ENCODE data around the gene THAP11.
"Not testable (repeated sequence)": the region's sequence is repeated elsewhere in the genome, so short reads cannot be mapped to it uniquely, and the experiment has no call there.

THAP11 gene

GRCh38 chr16:67833415-67834241 is 8.5 kb upstream of the THAP11 start:
- in situ Hi-C loops (cut with MboI; ENCODE audit: low sequenced_read_pairs): no loop called here

DNA sequence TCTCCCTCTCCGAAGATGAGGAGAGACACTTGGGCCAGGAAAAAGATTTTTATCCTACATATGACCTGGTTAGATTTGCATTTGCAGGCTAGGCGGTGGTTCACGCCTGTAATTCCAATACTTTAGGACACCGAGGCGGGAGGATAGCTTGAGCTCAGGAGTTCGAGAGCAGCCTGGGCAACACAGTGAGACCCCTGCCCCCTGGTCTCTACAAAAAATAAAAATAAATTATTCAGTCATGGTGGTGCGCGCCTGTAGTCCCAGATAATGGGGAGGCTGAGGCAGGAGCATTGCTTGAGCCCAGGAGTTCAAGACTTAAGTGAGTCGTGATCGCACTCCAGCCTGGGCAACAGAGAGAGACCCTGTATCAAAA is 7.9 kb upstream of the THAP11 start:
- in situ Hi-C loops (cut with MboI; ENCODE audit: low sequenced_read_pairs): no loop called here

DNA sequence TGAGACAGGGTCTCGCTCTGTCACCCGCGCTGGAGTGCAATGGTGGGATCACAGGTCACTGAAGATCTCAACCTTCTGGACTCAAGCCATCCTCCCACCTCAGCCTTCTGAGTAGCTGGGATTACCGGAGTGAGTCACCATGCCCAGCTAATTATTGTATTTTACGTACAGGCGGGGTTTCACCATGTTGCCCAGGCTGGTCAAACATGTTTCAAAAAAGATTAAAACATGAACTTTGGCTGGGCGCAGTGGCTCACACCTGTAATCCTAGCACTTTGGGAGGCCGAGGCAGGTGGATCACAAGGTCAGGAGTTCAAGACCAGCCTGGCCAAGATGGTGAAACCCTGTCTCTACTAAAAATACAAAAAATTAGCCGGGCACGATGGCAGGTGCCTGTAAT is 4.9 kb upstream of the THAP11 start:
- in situ Hi-C loops (cut with MboI; ENCODE audit: low sequenced_read_pairs): not testable (repeated sequence)

DNA sequence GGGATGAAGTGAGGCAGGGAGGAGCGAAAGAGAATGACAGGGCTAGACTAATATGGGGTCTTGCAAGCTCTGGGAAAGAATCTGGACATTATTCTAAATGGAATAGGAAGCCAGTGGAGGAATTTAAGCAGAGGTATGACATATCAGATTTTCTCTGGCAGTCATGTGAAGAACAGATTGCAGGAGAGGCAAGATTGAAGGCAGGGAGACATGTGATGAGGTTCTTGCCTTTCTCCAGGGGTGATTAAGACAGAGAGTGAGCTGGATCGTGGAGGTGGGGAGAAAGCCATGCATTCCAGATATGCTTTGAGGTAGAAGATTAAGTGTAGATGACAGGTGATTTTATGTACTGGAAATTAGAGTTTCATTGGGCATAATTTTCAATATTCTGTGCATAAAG is 4.3 kb upstream of the THAP11 start:
- in situ Hi-C loops (cut with MboI; ENCODE audit: low sequenced_read_pairs): no loop called here

GRCh38 chr16:67841198-67841815 is 813 bp upstream of the THAP11 start:
- in situ Hi-C loops (cut with MboI; ENCODE audit: low sequenced_read_pairs): no loop called here

DNA sequence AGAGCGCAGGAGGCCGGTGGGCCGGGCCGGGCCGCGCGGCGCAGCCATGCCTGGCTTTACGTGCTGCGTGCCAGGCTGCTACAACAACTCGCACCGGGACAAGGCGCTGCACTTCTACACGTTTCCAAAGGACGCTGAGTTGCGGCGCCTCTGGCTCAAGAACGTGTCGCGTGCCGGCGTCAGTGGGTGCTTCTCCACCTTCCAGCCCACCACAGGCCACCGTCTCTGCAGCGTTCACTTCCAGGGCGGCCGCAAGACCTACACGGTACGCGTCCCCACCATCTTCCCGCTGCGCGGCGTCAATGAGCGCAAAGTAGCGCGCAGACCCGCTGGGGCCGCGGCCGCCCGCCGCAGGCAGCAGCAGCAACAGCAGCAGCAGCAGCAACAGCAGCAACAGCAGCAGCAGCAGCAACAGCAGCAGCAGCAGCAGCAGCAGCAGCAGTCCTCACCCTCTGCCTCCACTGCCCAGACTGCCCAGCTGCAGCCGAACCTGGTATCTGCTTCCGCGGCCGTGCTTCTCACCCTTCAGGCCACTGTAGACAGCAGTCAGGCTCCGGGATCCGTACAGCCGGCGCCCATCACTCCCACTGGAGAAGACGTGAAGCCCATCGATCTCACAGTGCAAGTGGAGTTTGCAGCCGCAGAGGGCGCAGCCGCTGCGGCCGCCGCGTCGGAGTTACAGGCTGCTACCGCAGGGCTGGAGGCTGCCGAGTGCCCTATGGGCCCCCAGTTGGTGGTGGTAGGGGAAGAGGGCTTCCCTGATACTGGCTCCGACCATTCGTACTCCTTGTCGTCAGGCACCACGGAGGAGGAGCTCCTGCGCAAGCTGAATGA is 606 bp downstream of the THAP11 start:
- in situ Hi-C loops (cut with MboI; ENCODE audit: low sequenced_read_pairs): no loop called here

DNA sequence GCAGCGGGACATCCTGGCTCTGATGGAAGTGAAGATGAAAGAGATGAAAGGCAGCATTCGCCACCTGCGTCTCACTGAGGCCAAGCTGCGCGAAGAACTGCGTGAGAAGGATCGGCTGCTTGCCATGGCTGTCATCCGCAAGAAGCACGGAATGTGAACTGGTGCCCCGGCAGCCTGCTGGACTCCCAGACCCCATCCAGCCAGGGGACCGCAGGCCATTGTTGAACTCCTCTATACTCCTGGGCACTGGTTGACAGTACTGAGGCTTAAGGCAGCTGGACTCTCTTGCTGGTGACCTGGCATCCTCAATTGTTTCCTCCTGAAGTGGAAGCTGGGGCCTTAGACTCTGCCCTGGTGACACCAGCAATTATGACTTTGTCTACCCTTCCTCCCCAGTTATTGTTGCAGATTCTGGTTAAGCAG is 1.2 kb downstream of the THAP11 start:
- in situ Hi-C loops (cut with MboI; ENCODE audit: low sequenced_read_pairs): no loop called here

GRCh38 chr16:67844497-67844896 is 2.4 kb downstream of the THAP11 start:
- in situ Hi-C loops (cut with MboI; ENCODE audit: low sequenced_read_pairs): no loop called here

DNA sequence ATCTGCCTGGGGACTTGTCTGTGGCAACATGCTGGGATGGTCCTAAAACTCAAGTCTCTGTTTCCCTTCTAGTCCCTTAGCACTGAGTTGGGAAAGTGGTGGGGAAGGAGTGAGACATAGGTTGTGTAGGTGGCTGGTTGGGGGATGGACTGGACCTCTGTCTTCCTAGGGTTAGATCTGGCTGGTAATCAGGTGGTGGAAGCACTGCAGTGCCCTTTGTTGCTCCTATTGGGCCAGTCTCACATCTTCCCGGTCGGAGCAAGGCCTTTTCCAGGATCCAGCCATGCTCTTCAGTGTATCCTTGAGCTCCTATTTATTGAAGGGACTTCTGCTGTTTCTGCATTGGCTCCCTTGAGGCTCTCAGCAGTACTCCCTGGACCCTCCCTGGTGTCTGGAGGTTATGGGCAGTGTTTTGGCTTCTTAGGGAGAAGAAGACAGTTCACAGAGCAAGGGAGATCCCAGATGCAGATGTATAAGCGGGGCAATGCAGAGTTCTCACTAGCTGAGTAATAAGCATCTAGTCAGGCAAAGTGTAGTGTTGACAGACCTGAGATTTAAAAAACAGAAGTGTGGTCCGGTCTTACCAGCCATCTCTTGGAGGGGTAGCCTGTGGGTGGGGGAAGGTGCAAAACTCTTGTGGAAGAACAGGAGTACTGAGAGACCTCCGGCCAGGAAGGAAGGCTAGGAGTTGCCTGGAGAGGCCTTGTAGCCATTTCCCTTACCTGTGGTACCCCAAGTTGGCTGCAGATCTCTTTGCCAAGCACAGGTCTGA is 3.4 kb downstream of the THAP11 start:
- in situ Hi-C loops (cut with MboI; ENCODE audit: low sequenced_read_pairs): no loop called here

DNA sequence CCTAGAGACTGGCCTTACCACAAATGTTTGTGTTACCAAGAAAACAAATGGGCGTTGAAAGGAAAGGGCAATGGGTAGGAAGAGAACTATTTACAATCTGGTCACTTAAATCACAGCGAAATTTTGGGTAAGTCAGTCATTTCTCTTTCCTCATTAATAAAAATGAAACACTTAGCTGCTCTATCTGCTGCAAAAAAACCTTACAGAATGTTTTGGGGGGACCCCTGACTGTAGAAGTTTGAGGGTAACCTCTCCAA is 3.9 kb downstream of the THAP11 start:
- in situ Hi-C loops (cut with MboI; ENCODE audit: low sequenced_read_pairs): no loop called here

DNA sequence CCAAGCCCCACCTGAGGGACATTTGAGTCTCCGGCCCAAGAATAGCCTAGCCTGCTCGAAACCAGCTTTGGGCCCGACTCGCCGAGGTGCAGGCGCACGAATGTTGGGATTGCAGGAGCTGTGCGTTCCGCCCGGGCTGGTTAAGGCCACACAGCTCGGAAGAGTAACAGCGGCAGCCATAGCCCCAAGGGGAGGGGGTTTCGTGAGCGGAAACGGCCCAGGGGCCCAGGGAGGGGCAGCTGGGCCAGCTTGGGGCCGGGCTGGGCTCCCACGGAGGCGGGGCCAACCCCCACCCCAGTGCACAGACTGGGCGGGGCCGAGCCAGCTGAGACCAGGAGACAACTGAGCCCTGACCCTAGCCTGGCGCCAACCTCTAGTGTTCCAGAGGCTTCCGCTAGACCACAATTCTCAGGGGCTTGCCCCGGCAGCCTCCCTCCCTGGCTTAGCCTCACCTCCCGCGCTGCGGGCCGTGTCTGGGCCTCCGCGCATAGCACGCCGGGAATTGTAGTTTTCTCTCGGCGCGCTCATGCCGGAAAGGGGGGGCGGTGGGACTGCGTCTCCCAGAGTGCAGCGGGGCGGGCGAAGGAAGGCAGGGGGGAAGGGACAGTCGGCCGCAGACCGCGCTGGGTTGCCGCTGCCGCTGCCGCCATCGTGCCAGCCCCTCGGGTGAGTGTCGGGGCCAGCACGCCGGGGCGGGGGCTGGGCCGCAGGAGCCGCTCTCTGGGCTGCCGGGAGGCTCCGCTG is 4.4 kb downstream of the THAP11 start, which contains the start of gene NUTF2:
Gene NUTF2, plus strand, starts transcription at position 614 of the 744 bp plus-strand sequence. CDS start 18,198 bp downstream, outside the sequence.
- in situ Hi-C loops (cut with MboI; ENCODE audit: low sequenced_read_pairs): no loop called here

DNA sequence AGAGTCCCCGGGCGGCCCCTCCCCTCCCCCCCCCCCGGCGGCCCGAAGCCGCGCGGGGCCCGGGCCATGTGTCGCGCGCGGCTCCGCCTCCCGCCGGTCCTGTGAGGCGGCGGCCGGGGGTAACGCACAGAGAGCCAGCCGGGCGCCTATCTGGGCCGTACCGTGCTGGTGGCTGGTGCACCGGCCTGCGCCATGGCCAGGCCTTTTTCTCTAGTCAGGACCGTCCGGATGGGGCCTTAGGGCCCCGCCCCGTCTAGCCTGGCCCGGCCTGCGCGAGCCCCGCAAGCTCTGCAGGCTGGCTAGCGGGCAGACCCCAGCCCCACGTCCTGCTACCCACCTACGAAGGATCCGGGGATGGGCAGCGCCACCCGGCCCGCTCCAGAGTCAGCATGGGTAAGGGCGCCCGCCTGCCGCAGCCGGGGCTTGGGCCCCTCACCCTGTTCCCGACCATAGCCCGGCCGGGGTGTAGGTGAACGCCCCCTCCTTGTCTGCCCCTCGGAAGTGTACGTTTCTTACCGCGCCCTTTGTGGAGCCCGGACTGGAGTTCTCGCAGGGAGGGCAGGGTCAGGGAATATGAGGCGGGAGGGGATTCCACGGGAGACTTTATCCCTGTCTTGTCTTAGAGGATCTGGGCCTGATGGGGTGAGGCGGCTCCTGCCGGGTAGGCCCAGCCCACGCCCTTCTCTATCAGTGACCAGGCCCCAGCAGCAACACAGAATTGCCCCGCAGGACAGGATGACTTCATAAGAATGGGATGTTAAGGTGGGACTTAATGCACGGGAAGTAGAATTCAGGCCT is 5.1 kb downstream of the THAP11 start, which contains the start of gene CENPT:
Gene CENPT, minus strand, starts transcription at position 630 of the 798 bp plus-strand sequence. CDS start 13,834 bp downstream, outside the sequence.
- in situ Hi-C loops (cut with MboI; ENCODE audit: low sequenced_read_pairs): no loop called here

- in situ Hi-C loops (cut with MboI; ENCODE audit: low sequenced_read_pairs): no loop called here
These were observed 6.0 kb downstream of the THAP11 start for GRCh38 chr16:67848118-67848517.

DNA sequence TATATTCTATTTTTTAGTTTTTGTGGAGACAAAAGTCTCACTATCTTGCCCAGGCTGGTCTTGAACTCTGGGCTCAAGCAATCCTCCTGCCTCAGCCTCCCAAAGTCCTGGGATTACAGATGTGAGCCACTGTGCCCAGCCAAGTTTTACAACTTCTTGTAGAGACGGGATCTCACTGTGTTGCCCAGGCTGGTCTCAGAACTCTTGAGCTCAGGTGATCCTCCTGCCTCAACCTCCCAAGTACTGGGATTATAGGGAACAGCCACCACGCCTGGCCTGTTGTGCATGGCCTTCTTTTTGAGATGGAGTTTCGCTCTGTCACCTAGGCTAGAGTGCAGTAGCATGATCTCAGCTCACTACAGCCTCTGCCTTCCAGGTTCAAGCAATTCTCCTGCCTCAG is 11.6 kb downstream of the THAP11 start:
- in situ Hi-C loops (cut with MboI; ENCODE audit: low sequenced_read_pairs): no loop called here

- in situ Hi-C loops (cut with MboI; ENCODE audit: low sequenced_read_pairs): no loop called here
These were observed 13.7 kb downstream of the THAP11 start for GRCh38 chr16:67855789-67856188.

DNA sequence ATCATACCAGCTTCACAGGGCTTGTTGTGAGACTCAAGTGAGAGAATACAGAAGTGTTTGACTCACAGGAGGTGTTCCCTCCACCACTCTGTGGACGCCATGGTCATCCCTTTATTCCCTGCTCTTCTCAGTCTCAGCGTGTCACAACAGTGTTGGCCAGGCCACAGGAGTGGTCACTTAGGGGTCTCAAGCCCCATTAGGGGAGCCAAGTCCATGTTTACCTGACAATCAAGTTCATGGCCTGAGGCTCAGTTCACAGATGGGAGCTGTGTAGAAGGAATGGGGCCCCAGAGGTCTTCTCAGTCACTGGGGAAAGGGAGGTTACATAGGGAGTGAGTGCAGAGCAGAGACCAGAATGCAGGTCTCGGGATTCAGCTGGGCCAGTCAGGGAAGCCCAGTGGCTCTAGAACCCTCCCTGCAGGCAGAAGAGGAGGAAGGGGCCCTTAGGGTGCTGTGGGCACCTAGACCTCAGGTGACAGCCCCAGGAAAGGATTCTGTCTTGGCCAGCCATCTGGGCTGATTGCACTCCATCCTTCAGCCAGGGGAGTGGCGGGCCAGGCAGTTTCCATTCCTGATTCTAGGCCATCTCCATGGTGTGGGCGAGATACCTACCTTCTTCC is 14.9 kb downstream of the THAP11 start:
- in situ Hi-C loops (cut with MboI; ENCODE audit: low sequenced_read_pairs): no loop called here

- in situ Hi-C loops (cut with MboI; ENCODE audit: low sequenced_read_pairs): no loop called here
These were observed 15.6 kb downstream of the THAP11 start for GRCh38 chr16:67857547-67858233.

DNA sequence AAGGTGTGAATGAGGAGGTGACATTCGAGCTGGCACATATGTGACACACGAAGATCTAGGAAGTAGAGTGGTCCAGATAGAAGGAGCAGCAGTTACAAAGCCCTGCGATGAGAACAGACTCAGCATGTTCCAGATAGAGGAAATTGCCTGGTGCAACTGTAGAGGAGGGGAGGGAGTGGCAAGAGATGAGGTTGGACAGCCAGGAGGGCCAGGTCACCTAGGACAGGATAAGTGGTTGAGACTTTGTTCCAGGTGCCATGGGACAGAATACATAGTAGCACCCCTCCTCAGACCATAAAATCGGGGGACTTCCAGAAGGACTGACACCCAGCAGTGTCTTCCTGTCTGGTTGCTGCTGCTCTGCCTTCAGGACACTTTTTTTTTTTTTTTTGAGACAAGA is 16.4 kb downstream of the THAP11 start:
- in situ Hi-C loops (cut with MboI; ENCODE audit: low sequenced_read_pairs): no loop called here

Measured in HL-60/S4 treated with retinoic acid at 250 ng/mL for 4 days and 3 days (cell line).